Left hindlimb (tissue), 1 donor: ENCODE results near the gene SPATA33.
A peak's percentile ranks its signal among the peaks of the same experiment; 100 is the strongest.
"Not testable (repeated sequence)": the region's sequence is repeated elsewhere in the genome, so short reads cannot be mapped to it uniquely, and the experiment has no call there.

Experiments used
- DNase-seq: peaks from one replicate; pipeline ENCODE4 v3.0.0-alpha.2; 2018

The SPATA33 gene

DNA sequence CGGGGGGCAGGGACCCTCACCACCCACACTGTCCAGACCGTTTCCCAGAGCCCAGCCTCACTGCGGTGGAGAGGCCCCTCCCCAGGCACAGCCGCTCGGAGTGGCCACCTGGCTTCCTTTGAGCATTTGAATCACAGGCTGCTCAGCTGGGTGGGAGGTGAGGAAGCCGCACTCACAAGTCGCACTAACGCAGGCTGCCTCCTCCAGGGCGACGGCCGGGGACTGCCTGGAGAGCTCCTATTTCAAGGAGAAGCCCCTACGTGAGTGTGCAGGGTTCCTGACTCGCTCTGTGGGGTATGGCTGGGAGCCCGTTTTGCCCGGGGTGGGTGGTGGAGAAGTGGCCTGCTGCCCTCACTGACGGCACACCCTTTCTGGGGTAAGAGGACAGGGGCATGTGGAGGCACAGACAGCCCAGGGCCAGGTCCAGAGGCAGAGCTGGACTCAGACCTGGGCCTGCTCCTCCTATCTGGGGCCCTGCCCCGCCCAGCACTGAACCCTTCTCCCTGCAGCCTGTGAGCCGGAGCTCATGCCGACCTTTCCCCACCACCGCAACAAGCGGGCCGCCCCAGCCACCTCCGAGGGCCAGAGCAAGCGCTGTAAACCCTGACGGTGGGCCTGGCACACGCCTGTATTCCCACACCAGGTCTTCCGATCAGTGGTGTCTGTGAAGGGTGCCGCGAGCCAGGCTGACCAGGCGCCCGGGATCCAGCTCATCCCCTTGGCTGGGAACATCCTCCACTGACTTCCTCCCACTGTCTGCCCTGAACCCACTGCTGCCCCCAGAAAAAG is 37.6 kb downstream of the SPATA33 start:
- peak; percentile 33 for DNase-seq

DNA sequence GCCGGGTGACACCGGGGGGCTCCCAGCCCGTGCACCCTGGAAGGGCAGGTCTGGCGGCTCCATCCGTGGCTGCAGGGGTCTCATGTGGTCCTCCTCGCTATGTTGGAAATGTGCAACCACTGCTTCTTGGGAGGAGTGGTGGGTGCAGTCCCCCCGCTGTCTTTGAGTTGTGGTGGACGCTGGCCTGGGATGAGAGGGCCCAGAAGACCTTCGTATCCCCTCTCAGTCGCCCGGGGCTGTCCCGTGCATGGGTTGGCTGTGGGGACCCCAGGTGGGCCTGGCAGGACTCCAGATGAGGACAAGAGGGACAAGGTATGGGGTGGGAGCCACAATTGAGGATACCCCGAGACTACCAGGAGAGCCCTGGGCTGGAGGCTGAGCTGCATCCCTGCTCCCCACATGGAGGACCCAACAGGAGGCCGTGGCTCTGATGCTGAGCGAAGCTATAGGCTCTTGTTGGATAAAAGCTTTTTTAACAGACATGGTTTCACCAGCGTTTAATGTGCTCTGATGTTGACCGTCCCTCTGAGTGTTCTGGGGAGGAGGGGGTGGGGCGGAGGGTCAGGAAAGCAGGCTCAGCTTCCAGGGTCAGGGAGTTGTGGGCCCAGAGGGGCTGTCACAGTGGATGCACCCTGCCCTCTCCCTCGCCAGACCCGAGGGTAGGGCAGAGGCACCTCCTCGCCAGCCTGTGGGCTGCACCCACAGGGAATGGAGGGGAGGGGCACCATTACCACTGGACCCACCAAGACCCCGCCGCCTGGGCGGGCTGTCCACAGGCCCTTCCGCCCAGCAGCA is 38.4 kb downstream of the SPATA33 start:
- no peak for DNase-seq

DNA sequence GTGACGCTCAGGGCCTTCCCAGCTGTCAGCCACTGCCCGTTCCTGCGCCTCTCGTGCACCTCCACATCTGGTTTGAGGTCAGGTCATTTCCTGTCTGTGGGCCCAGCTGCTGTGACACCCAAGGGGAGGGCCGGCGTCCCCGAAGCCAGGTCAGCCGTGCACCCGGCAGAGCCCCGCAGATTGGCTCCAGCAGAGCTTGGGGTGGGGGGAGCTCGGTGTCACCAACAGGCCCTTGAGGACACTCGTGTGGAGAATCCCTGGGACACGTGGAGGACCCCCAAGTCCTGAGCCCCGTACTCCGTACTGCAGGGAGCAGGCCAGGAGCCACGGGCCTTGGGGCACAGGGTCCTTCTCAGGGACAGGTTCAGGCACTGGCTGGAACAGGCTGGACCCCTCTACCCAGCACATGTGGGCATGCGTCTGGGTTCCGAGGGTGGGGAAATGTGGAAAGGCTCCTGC is 39.1 kb downstream of the SPATA33 start:
- DNase-seq, result peak; percentile 31

DNA sequence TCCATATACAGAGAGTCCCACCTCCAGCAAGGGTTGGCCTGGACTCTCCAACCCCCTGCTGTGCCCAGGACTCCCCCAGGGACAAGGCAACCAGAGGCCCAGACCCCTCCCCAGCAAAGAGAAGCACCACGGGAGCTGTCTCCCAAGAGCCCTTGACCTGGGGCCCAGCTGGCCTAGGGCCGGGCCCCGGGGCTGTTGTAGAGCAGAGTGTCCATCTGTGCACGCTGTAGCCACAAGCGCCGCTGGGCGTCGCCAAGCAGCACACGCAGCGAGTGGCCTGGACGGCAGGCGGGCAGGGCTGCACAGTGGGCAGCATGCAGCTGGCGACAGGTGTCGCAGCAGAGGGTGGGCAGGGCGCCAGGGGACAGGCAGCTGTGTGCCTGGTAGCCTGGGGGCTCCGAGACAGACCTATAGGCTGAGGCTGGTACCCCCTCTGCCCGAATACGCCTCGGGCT is 39.6 kb downstream of the SPATA33 start:
- peak; percentile 61 for DNase-seq

DNA sequence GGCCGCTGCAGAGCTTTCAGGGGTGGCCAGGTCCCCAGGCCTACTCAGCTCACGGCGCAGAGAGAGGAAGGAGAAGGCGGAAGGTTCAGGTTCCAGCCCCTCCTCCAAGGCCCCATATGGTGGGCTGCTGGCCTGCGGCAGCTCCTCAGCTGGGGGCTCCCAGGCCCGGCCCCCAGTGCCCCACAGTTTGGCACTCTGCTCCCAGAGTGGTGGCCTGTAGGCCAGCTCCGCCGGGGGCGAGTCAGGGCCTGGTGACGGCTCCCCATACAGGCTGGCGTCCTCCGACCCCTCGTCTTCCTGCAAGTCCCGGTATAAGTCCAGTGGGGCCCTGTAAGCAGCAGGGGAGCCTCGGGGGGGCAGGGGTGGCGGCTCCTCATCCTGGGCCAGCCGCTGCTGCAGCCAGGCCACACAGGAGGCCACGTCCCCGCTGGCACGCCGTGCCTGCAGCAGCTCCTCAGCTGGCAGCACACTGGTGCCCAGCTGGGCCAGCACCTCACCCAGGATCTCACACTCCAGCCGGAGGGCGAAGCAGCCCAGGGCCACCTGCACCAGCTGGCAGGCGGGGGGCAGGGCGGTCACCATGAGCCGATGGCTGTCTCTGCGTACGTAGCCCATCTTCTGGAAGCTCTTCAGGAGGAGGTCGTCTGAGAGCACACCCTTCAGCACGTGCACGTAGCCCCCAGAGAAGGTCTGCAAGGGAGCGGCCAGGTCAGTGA is 40.1 kb downstream of the SPATA33 start:
- DNase-seq, result peak; percentile 38

DNA sequence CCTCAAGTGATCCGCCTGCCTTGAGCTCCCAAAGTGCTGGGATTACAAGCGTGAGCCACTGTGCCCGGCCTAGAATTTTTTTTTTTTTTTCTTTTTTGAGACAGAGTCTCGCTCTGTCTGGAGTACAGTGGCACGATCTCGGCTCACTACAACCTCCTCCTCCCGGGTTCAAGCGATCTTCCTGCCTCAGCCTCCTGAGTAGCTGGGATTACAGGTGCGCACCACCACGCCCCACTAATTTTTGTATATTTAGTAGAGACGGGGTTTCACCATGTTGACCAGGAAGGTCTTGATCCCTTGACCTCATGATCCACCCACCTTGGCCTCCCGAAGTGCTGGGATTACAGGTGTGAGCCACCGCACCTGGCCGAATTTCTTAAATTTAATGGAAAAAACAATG is 41.1 kb downstream of the SPATA33 start:
- peak; percentile 15 for DNase-seq

DNA sequence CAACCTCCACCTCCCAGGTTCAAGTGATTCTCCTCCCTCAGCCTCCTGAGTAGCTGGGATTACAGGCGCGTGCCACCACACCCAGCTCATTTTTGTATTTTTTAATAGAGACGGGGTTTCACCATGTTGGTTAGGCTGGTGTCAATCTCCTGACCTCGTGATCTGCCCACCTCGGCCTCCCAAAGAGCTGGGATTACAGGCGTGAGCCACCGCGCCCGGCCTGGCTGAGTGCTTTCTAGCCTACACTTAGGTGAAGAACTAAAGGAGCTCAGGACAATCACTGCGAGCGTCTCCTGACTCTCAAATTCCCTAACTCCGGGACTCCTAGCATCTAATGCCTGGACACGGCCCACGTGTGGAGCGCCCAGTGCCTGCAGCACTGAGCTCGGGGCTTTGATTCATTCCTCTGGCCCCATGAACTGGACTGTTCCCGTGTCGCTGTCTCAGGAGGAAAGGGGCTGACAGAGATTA is 42.0 kb downstream of the SPATA33 start:
- DNase-seq, result not testable (repeated sequence)

DNA sequence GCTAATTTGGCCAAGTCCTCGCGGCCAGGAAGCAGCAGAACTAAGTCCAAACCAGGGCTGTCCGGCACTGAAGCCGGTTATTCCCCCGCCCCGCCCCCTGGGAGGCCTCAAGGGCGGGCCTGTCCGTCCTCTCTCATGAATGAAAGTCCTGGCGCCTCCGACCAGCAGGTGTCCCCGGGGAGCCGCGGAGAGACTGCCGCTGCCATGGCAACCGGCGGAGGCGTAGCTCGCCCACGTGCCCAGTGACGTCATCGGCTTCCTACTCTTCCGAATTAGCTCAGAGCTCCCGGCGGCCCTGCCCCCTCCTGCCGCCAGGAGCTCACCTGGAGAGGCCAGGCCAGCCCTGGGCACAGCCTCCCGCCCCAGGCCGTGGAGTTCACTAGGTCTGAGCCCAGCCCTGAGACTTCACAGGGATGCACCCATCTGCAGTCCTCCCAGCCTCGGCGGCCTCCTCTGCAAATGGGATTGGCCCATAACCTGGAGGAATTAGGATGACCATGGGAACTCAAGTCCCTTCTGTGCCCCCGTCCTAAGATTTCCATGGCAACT is 42.5 kb downstream of the SPATA33 start:
- DNase-seq, result peak; percentile 94

DNA sequence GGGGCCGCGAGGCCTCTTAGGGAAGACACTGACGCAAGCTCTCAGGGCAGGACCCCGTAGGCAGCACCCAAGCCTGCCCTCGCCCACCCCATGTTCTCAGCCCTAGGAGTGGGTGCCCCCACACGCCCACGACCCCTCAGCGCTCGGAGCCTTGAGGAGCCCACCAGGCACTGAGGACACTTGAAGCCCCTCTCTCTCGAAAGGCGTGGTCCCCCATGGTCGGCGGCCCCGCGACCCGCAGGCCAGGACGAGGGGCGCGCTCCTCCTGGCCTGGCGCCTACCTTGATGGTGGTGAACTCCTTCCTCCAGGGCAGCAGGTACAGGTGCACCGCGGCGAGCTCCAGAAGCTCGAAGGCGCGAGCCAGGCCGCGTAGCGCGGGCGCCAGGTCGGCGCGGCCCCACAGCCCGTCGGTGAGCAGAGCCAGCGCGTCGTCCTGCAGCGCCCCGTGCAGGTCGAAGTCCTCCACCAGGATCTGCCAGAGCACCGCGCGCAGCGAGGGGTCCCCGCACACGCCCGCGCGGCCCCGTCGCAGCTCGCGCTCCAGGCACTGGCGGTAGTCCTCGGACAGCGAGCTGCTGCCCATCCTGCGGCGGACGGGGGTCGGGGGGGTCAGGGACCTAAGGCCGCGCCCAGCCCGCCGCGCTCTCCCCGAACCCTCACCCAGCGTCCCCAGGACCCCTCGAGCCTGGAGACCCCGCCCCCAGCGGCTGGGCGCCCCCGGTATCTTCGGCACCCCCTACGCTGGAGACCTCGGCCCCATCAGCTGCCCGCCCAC is 43.2 kb downstream of the SPATA33 start:
- peak; percentile 53 for DNase-seq

DNA sequence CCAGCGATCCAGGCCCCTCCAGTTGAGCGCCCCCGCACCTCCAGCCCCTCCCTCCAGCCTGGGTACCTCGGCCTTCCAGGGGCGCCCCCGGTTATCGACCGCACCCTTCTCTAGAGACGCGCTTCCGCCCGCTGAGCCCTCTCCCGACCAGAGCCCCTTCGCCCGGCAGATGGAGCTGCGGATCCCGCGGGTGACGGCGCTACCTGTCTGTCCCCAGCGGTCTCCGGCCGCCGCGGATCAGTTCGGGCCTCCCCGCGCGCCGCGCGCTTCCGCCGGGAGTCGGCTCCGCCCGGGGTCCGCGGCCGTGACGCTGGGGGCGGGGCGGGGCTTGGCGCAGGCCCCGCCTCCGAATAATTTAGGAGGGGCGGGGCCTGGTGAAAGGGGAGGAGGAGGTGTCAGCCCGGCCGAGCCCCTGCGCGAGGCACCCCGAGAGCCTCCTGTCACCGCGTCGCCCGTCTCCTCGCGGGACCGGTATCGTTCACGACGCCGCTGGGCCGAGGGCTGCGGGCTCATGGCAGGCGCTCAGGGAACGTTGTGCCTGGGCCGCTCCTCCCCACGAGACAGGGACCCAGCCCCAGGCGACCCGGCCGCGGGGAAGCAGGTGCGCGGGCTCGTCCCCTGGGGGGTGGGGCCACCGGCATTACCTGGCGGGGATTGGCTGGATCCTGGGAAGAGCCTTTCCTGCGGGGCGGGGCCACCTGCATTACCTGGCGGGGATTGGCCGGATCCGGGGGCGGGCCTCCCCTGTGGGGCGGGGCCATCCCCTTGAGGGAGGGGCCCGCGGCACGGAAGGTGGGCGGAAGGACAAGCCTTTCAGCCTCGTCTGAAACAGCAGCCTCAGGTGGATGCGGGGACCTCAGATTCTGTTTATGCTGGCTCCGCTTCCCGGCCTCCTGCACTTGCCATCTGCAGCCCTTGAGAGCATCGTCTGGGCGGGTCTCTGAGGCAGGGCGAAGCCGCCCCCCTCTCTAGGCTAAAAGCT is 44.1 kb downstream of the SPATA33 start, which contains the start of gene SPATA2L:
TSS of gene SPATA2L (minus strand) at position 281 of the 982 bp plus-strand sequence. CDS start 473 bp downstream, outside the sequence.
- peak; percentile 82 for DNase-seq

DNA sequence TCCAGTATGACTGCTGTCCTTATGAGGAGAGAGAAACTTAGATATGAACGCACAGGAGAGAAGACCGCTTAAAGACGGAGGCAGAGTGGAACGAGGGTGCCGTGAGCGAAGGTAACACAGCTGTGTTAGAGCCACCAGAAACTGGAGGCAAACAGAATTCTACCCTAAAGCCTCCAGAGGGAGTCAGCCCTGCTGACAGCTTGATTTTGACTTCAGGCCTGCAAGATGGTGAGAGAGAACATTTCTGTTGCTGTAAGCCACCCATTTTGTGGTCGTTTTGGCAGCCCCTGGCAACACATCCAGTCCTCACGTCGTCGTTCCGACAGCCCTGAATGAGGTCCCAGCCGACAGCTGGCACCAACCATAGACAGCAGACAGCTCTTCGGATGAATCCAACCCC is 46.6 kb downstream of the SPATA33 start:
- no peak for DNase-seq

DNA sequence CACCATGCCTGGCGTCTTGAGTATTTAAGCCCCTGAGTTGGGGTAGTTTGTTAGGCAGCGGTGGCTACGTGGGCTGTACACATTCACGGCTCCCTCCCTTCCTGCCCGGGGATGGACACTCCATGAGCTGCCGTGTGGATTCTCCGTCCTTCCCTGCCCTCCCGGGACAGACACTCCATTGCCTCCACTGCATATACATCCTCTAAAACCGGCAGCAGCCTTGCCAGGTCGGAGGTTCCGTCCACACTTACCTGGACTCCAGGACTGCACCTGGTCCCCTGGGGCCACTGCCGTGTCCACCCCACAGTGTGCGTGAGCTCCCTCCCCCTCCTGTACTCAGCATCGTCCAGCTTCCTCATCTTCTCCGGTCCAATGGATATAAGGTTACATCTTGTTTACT is 47.4 kb downstream of the SPATA33 start:
- DNase-seq, result peak; percentile 27

DNA sequence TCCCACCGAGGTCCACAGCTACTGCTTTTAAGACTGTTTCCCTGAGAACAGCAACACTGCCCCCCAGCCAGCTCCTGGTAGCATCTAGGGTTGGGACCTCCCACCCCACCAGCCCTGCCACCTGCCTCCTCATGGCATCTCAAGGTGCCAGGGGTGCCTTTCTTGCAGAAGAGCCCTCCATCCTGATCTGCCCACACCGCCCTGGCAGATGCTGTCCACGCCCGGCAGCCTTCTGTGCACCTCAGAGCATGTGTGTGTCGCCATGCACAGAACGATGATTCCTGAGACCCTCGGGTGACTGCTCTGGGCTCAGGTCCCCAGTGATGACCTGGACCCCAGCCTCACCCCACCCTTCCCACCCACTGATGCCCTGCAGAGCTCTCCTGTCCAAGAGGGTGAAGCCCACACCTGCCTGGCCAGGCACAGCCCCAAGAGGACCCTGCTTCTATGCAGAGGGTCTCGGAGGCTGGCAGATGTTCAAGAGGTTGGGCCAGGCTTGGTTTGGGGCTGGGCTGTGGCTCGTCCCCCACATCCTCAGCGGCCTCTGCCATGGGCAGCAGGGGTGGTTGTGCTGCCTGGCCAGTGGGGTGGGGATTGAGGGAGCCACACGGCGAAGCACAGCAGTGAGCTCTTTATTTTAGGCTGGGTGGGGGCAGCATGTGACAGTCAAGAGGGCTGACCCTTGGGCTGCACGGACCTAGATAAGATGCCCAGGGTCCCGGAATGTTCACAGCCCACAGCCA is 49.1 kb downstream of the SPATA33 start:
- no peak for DNase-seq

DNA sequence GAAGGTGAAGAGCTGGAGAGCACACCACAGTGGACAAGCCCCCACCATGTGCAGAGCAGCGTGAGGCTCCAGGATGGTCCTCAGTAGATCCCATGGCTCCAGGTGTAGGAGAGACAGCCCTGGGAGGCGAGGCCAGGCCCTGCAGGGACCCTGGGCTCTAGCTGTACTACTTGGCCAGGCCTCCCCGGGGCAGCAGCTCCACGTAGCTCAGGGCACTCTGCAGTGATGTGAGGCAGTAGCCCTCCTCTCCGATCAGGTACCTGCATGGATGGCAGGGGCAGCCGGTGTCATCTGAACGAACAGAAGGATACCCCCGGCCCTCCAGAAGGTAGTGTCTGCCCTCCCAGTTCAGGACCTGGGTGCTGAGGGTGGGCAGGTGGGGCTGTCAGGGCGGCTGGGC is 50.1 kb downstream of the SPATA33 start:
- no peak for DNase-seq

DNA sequence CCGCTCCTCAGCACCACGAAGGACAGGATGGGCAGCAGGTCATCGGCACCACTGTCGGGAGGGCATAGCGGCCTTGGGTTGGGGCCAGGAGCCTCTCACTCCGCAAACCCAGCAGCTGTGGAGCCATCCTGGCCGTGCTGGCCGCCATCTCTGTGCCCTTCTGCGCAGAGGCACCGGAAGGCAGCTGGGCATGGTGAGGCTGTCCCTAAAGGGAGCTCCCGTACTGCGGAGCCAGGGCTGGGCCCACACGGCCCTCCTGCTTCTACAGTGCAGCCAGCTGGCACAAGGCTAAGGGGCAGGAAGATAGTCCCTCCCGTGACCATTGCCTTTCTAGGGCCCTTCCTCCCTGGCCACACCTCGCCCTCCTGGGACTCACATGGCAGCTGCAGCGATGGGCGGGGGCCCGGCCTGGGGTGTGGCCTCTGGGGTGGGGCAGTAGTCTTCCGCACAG is 50.9 kb downstream of the SPATA33 start:
- DNase-seq, result no peak

DNA sequence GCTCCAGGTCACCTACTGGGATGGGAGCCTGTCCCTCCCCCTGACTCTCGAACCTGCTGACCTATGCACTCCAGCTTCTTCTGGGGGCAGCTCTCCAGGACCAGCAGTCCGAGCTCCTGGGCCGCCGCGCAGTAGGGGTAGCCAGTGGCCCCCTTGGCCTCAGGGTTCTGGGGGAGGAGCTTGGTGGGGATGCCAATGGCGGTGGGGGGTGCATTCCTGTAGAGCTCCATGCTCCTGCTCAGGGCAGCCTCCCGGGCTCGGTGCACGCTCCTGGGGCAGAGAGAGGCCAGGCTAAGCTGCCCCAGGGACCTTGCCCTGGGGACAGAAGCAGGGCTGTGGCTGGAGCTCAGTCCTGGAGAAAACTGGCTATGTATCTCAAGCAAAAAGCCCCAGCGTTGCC is 51.5 kb downstream of the SPATA33 start:
- DNase-seq, result no peak

DNA sequence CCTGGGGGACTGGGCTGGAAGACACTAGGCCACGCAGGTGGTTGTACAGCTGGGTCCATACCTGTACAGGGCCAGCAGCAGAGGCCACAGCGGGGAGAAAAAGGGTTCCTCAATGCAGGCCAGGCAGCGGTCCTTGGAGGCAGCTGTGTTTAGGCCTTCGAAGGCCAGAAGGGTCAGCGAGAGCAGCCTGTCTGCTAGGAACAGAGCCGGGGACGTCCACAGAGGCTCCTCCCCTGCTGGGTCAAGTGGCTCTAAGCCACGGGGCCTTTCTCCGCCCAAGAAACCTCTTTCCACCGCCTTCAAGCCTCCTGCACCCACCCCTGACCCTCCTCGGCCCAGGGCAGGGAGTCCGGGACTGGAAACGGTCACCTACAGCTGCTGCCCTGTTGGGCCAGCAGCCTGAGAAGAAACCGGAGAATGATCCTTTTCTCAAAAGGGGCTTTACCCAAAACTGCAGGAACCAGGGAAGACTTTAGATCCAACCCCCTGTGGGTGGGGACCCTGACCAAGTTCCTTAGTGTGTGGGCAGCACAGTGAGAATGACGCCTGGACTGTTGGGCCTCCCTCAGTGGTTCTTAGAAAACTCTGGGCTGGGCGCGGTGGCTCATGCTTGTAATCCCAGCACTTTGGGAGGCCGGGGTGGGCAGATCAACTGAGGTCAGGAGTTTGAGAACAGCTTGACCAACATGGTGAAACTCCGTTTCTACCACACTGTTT is 52.2 kb downstream of the SPATA33 start:
- no peak for DNase-seq

DNA sequence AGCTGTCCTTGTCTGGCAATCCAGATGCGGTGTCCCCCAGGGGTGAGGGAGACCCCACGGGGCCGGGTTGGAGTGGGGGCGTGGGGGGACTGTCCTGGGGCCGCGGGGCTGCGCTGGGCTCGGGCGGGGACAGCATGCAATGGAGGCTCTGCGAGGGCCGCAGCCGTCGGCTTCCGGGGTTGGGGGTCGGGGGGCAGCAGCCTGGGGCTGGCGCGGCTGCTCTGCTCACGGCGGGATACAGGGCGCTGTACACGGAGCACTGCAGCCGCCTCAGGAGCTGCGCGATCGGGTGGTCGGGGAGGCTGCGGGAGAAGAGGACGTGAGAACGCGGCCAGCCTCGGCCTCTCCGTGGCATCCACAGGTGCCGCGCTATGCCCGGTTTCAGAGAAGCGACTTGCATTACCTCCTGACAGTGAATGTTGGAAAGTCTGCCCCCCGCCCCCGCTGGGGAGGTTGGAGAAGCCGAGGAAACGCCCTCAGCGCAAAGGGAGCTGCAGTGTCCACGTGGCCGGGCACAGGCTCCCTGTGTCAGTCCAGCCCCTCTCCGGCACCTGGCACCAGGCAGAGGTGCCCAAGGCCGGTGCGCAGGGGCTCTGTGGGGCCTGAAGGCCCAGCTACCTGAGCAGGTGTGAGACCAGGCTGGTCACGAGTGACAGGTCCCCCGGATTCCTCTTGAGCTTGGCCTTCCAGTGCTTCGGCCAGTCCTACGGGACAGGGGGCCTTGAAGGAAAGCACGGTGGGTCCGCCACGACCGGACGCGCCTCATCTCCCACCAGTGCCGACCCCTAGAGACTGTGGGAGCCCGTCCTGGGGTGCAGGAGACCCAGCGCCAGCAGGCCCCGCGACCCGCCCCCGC is 53.3 kb downstream of the SPATA33 start:
- DNase-seq, result no peak
